Heart left ventricle (tissue), 16 donors: ENCODE results near the gene PCDHA7. TPM values are rescaled to one million over a fixed set of nuclear protein-coding genes. Genes with fewer than 3 reads are reported as not detected.
"Not testable (repeated sequence)": the region's sequence is repeated elsewhere in the genome, so short reads cannot be mapped to it uniquely, and the experiment has no call there.

Source experiments
- ATAC-seq, 4 donors: fragments of 200-7000 bp; cut with Tn5 transposase; one replicate each; pipeline ENCODE4 v1.9.1; 2020 to 2022; ENCODE audit warnings: moderate library complexity in 4 of 4, mild to moderate bottlenecking in 3 of 4, moderate number of reproducible peaks in 1 of 4
- DNase-seq, 5 donors: peaks; one replicate each; pipeline ENCODE4 v3.0.0-alpha.2; 2020
- H3K27ac ChIP-seq, 12 donors: fragments of 200-600 bp; sonication (generic) in 4 of 12; one replicate each; pipeline versions ENCODE4 v1.5.0 to v1.8.0; 2016 to 2022; ENCODE audit warnings: mild to moderate bottlenecking in 2 of 12
- H3K27me3 ChIP-seq, 9 donors: fragments of 200-600 bp; sonication (generic) in 2 of 9; one replicate each; pipeline versions ENCODE4 v1.5.1 to v1.8.0; 2016 to 2022; ENCODE audit warnings: mild to moderate bottlenecking in 3 of 9
- H3K36me3 ChIP-seq, 9 donors: fragments of 200-600 bp; sonication (generic) in 2 of 9; one replicate each; pipeline versions ENCODE4 v1.5.0 to v1.8.0; 2018 to 2022; ENCODE audit warnings: mild to moderate bottlenecking in 2 of 9
- H3K4me1 ChIP-seq, 12 donors: fragments of 200-600 bp; sonication (generic) in 4 of 12; one replicate each; pipeline versions ENCODE4 v1.5.0 to v1.8.0; 2016 to 2022; ENCODE audit warnings: mild to moderate bottlenecking in 3 of 12
- H3K4me3 ChIP-seq, 12 donors: fragments of 200-600 bp; sonication (generic) in 4 of 12; one replicate each; pipeline versions ENCODE4 v1.5.0 to v1.8.0; 2017 to 2022; ENCODE audit warnings: mild to moderate bottlenecking in 9 of 12, moderate library complexity in 4 of 12
- H3K9me3 ChIP-seq, 12 donors: fragments of 200-600 bp; sonication (generic) in 4 of 12; one replicate each; pipeline versions ENCODE4 v1.5.0 to v1.8.0; 2016 to 2022; ENCODE audit warnings: mild to moderate bottlenecking in 1 of 12
- CTCF ChIP-seq, 12 donors: fragments of 200-600 bp; sonication (generic) in 4 of 12; IDR thresholded peaks; one replicate each; pipeline versions ENCODE4 v1.5.0 to v1.8.0; 2018 to 2022; ENCODE audit warnings: antibody characterized with exemption in 12 of 12, mild to moderate bottlenecking in 5 of 12
- POLR2A ChIP-seq, 2 donors: fragments of 450-650 bp; IDR thresholded peaks; one replicate each; pipeline ENCODE4 v1.6.1; 2017; ENCODE audit warnings: antibody characterized with exemption in 2 of 2, mild to moderate bottlenecking in 2 of 2, moderate library complexity in 2 of 2
- WGBS, 4 donors: extraction: QIAGEN DNeasy Blood & Tissue Kit in 2 of 4; methylation state at CpG; one replicate each; pipeline versions ENCODE4 v1.1.5 to v1.1.7; 2013 to 2018; 5-methylcytosine and 5-hydroxymethylcytosine counted together
- intact Hi-C, 10 donors: fragments of 100-400 bp; cut with DNase I; formaldehyde crosslinking; loops; one replicate each; pipeline versions ENCODE4 v1.11.1 to v1.14.2; 2022
- long read RNA-seq, 3 donors: library from polyadenylated mRNA; unstranded; transcript quantifications; one replicate each; pipeline ENCODE4 v2.0.0, GENCODE V29; 2020 to 2021
- polyA plus RNA-seq, 2 donors: library from polyadenylated mRNA; stranded (reverse); fragments of 200-250 nt; gene quantifications; one replicate each; pipeline ENCODE4 v1.2.3, GENCODE V29; 2013
- total RNA-seq, 9 donors: library from RNA; depleted of rRNA in 2 of 9; stranded (reverse); fragments of >200 nt in 2 of 9; fragmentation: NEBNext Ultra II Directional in 3 of 9; extraction: Animal tissue kit (Norgen Biotek cat#: 25700) in 3 of 9; gene quantifications; one replicate each; pipeline versions ENCODE4 v1.1.0 to v1.2.4, GENCODE V29; 2016 to 2023
- donor health status: ischemic (EF 13 %, LVEDD 7.1; RV severe dilation, severe dysfunction).
- donor health status: healthy with polysubstance abuse.
- donor health status: DM: no; HTN: yes; CAD: no.
- donor health status: DM: no; HTN: no; CAD: no.
- donor health status: ischemic (EF 25% LVEDD 6.9; RV normal size, moderate dysfunction).
- donor health status: ischemic (EF 25% LVEDD 5.7; RV mildly dilated, moderate dysfunction).
- donor health status: healthy.
- donor health status: DM: yes; HTN: yes; CAD: no.
- donor health status: ischemic (EF 35%, LVEDD 5.7; RV mildly dilated, moderate dysfunction).
- donor health status: nonischemic (EF 11% LVEDD 7.7; RV severe dilation, severe dysfunction).
- donor health status: DM: yes; HTN: yes; CAD: no.
- donor health status: PGD.
- donor health status: ischemic (EF 29% LVEDD 5.4; RV normal size, mild dysfunction).
- donor health status: nonischemic (EF 23%, LVEDD 6.1; RV moderate dilation, normal function).

Gene PCDHA7
- under 1 TPM in 4 of 9 donors, not detected in 5; 0.11 to 0.27 (median 0.20) TPM for total RNA-seq
- polyA plus RNA-seq, result under 1 TPM in 1 of 2 donors, not detected in 1; 0.03 TPM
- long read RNA-seq, donor 1, result 0 reads
- long read RNA-seq, donor 2, result 0 reads
- long read RNA-seq, donor 3, partial matches to known transcripts, result 0 of 1 reads
- long read RNA-seq, donor 3, other reads (novel, unspliced or antisense), result 0 of 1 reads

- no peak for TF ChIP-seq POLR2A (IDR thresholded peaks at IDR 0.05)
- peak in 5 of 12 donors; percentile 9 to 33 (median 23) for TF ChIP-seq CTCF (IDR thresholded peaks at IDR 0.05)
- Histone ChIP-seq H3K4me3 (peak within 1 kb of the TSS in 5 of 12 donors; percentile 18 to 41 (median 34)), H3K36me3 (no peaks in the 10 kb centered on the region), H3K27me3 (peaks cover 9 to 90% (median 24%) of the 10 kb centered on the region in 9 donors), H3K27ac (no peak within 1 kb of the TSS), H3K9me3 (peaks cover 0 to 41% (median 13%) of the 10 kb centered on the region in 12 donors), H3K4me1 (no peaks in the 10 kb centered on the region)
- intact Hi-C loops, result loop anchor here in 2 of 10 donors (10.0 kb wide), 2 partner anchors 211 to 221 kb away; partner anchors contain the start of gene PCDHB1 (in 1 of the 2)
- DNase-seq (no peak), ATAC-seq (no peak)
- WGBS, 4 donors, result 6 to 15% (median 8%) methylated on average over 8 of the region's 8 CpGs
Measured at GRCh38 chr5:140833993-140834392, at the start of gene PCDHA7. TSS of gene PCDHA7 (plus strand) at chr5:140834269. CDS start at chr5:140834384, 115 bp downstream.

- H3K9me3 ChIP-seq, result peaks cover 0 to 96% (median 58%) of the 10 kb centered on the region in 12 donors
- H3K27ac ChIP-seq, result no peak within 1 kb of the TSS
- intact Hi-C loops, result no loop called here
- ATAC-seq (no peak), DNase-seq (no peak)
- no peaks in the 10 kb centered on the region for H3K4me1 ChIP-seq
- no peak within 1 kb of the TSS for H3K4me3 ChIP-seq
- 14 to 32% (median 23%) methylated on average over 28 to 29 of the region's 29 CpGs for WGBS, 4 donors
- H3K36me3 ChIP-seq, result no peaks in the 10 kb centered on the region
- TF ChIP-seq POLR2A (IDR thresholded peaks at IDR 0.05), result no peak
- no peak for TF ChIP-seq CTCF (IDR thresholded peaks at IDR 0.05)
- peaks cover 0 to 51% (median 11%) of the 10 kb centered on the region in 9 donors for H3K27me3 ChIP-seq
Measured at GRCh38 chr5:140785905-140786686, 48.0 kb upstream of the PCDHA7 start, which contains the start of gene PCDHA1. TSS of gene PCDHA1 (plus strand) at chr5:140786140.

- 30 to 49% (median 44%) methylated on average over 15 to 44 of the region's 44 CpGs for WGBS, 4 donors
- ATAC-seq, result not testable (repeated sequence)
Measured at GRCh38 chr5:140787422-140787821, 46.6 kb upstream of the PCDHA7 start.

GRCh38 chr5:140787849-140788504 is 46.1 kb upstream of the PCDHA7 start:
- peaks cover 0 to 51% (median 11%) of the 10 kb centered on the region in 9 donors for H3K27me3 ChIP-seq
- 28 to 53% (median 41%) methylated on average over 38 to 70 of the region's 70 CpGs for WGBS, 4 donors
- H3K27ac ChIP-seq, H3K36me3 ChIP-seq, H3K4me1 ChIP-seq, intact Hi-C loops, H3K4me3 ChIP-seq, ATAC-seq, DNase-seq: not testable (repeated sequence)
- H3K9me3 ChIP-seq, result peaks cover 0 to 81% (median 49%) of the 10 kb centered on the region in 12 donors

More at GRCh38 chr5:140787422-140787821, 46.6 kb upstream of the PCDHA7 start:
- Histone ChIP-seq H3K27me3 (peaks cover 0 to 51% (median 11%) of the 10 kb centered on the region in 9 donors), H3K9me3 (peaks cover 0 to 87% (median 49%) of the 10 kb centered on the region in 12 donors)
- H3K27ac ChIP-seq, H3K4me3 ChIP-seq, DNase-seq, H3K36me3 ChIP-seq, intact Hi-C loops, H3K4me1 ChIP-seq: not testable (repeated sequence)
